NCI-H2227 (cell line): ENCODE data around the gene PPFIBP1.

ENCODE experiments used
- DNase-seq: peaks from one replicate; lab custom pipeline; 2025; ENCODE audit not compliant: unreplicated experiment; lab: John Stamatoyannopoulos, UW

Gene PPFIBP1

GRCh38 chr12:27511723-27512045, 12.3 kb upstream of the PPFIBP1 start:
- DNase-seq: no peak

- no peak for DNase-seq
These were observed 10.7 kb upstream of the PPFIBP1 start for GRCh38 chr12:27513155-27513824.

GRCh38 chr12:27515671-27516070, 8.3 kb upstream of the PPFIBP1 start:
- DNase-seq: no peak

- no peak for DNase-seq
These were observed 7.4 kb upstream of the PPFIBP1 start for GRCh38 chr12:27516625-27517024.

- no peak for DNase-seq
These were observed 6.5 kb upstream of the PPFIBP1 start for GRCh38 chr12:27517546-27517945.

GRCh38 chr12:27517961-27518665, 5.9 kb upstream of the PPFIBP1 start:
- no peak for DNase-seq

- DNase-seq: no peak
These were observed 2.9 kb upstream of the PPFIBP1 start for GRCh38 chr12:27521066-27521465.

GRCh38 chr12:27521981-27522380, 2.0 kb upstream of the PPFIBP1 start:
- DNase-seq: no peak

- DNase-seq: no peak
These were observed 733 bp upstream of the PPFIBP1 start for GRCh38 chr12:27523305-27523641.

- no peak for DNase-seq
These were observed 459 bp downstream of the PPFIBP1 start for GRCh38 chr12:27524494-27524835.

- no peak for DNase-seq
These were observed 1.1 kb downstream of the PPFIBP1 start for GRCh38 chr12:27524839-27525753.

GRCh38 chr12:27527512-27527911, 3.5 kb downstream of the PPFIBP1 start:
- DNase-seq: no peak

- DNase-seq: no peak
These were observed 4.8 kb downstream of the PPFIBP1 start for GRCh38 chr12:27528788-27529187.

- DNase-seq: no peak
These were observed 6.3 kb downstream of the PPFIBP1 start for GRCh38 chr12:27530157-27530922.

- no peak for DNase-seq
These were observed 7.9 kb downstream of the PPFIBP1 start for GRCh38 chr12:27531896-27532295.

GRCh38 chr12:27534060-27534764, 10.2 kb downstream of the PPFIBP1 start:
- DNase-seq: no peak

- no peak for DNase-seq
These were observed 10.8 kb downstream of the PPFIBP1 start for GRCh38 chr12:27534765-27535161.

GRCh38 chr12:27535318-27535717, 11.3 kb downstream of the PPFIBP1 start:
- no peak for DNase-seq

GRCh38 chr12:27537855-27538675, 14.1 kb downstream of the PPFIBP1 start:
- no peak for DNase-seq

GRCh38 chr12:27539191-27539631, 15.2 kb downstream of the PPFIBP1 start:
- DNase-seq: no peak
